ENCODE data around the gene NBDY.
"Not testable (repeated sequence)": the region's sequence is repeated elsewhere in the genome, so short reads cannot be mapped to it uniquely, and the experiment has no call there.

The NBDY gene

DNA sequence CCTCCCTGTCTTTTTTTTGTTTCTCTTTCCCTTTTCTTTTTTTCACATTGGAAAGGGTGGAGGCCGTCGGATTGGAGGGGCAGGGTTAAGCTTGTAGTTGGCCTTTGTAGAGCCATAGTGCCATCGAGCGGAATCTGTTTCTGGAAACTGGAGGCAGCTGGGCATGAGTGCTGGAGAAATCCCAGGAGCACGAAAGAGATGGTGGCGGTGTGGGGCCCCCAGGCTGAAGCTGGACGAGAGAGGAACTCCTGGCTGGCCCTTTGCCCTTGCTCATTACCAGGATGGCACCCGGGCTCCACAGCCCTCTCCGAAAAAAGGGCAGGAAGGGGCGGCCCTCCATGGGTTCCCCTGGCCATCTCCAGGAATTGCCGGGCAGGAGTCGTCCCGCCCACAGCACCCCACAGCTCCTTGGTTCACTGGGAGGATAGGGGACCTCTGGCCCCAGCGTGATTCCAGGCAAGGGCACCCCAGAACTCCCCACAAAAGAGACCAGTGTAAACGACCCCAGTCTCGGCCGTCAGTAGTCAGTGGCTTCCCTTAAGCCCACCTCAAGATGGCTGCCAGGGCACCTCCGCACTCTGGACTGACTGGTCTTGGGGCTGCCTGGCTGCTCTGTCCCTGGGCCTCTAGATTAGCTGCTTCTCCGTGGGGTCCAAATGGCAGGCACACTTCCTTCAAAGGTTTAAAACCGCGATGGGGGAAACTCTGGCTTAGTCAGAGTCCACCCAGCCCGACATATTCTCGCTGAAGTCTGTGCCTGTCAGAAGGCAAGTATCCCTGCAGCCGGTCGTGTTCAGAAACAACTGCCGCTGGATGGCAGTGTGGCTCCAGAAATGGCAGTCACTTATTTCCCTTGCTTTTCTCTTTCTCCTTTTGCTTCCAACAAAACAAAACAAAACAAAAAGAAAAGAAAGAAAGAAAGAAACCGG lies 74.1 kb downstream of the NBDY start:
- DNase-seq: no peak

DNA sequence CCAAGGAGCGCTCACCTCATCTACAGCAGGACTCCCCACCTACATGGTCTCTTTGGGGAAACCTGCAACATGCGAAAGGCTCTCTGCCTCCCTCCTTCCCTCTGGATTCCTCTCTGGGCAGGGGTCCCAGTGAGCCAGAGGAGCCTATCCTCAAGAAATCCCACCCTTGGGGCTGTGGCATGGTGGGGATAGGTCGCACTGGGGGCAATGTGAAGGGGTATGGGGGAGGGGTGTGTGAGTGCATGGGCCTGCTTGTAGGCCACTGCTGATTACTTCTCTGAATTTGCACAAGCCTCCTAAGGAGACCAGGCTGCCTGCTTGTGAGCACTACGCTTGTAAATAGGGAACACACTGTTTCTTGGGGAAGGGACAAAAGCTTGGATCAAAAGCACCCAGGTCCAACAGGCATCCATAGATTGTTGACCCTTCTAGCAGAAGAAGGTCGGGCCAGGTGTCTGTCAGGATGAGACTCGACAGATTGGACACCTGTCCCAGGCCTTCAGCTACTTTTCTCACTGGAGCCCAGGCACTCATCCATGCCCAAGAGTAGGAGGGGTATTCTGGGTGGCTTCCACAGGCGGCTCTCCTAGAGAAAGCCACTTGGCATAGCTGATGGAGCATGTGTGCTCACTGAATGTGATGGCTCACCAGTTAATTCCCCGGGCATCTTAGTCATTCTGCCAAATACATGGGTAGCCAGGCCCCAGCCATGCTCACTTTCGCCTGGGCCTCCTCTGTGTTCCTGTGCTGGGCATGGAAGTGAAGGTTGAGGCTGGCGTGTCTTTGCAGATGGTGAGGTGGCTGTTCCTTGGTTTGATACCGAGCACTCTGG lies 75.0 kb downstream of the NBDY start:
- no peak for DNase-seq

- DNase-seq: no peak
These were observed 75.8 kb downstream of the NBDY start for GRCh38 chrX:56804867-56805266.

DNA sequence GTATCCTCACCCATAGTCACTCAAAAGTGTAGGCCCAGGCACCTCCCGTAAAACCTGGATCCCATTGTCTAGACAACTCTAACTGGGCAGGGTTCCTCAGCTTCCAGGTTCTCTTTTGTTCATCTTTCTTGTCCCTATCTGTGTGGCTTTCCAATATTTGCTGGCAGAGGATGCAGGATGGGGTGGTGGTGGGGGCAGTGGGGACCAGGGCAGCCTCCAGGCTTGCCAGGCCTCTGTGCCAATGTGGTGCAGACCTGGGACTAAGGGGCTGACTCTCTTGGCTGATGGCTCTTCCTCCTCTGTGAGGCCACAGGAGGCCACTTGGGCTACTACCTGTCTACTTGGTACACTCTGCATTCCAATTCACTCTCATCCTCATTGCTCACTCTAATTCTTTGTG lies 76.4 kb downstream of the NBDY start:
- no peak for DNase-seq

GRCh38 chrX:56806176-56806575 lies 77.1 kb downstream of the NBDY start:
- not testable (repeated sequence) for DNase-seq

- no peak for DNase-seq
These were observed 82.6 kb downstream of the NBDY start for GRCh38 chrX:56811599-56811998.

GRCh38 chrX:56812515-56813105 lies 83.6 kb downstream of the NBDY start:
- DNase-seq: no peak

DNA sequence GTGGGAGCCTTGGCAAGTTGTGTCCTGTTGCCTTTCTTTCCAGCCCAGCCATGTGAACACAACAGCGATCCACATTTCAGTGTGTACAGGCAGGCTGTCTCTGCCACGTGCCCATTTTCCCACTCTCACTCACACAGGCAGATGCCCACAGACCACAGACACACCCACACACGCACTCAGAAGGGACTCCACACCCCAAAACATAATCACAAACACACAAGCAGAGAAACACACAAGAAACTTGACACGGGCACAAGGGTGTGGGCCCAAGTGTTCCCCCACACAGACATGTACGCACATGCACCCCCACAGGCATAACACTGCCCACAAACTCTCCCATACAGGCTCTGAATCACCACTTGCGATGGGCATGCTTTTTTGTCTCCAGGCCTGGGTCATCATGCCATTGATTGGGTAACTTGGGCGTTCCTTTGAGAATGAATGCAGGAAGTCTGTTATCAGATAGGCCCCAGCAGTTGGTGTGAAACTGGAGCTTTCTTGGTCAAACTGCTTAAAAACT lies 84.3 kb downstream of the NBDY start:
- no peak for DNase-seq

- no peak for DNase-seq
These were observed 88.1 kb downstream of the NBDY start for GRCh38 chrX:56817179-56817578.

DNA sequence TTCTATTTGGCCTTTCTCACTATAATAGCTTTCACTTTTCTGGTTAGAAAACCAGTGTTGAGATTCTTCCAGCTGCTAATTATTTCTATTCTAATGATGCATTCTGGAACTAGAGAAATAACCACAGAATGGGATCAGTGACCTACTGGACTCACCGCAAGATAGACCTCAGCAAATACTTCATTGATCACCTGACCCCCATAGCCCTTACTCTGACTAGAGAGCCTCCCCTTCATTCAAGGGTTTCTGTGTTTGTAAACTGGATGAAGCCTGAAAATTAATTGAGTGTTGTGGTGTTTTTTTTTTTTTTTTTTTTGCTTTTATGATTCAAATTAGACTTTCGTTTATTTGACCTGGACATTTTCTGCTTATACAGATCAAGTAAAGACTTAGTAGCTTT lies 97.0 kb downstream of the NBDY start:
- no peak for DNase-seq

DNA sequence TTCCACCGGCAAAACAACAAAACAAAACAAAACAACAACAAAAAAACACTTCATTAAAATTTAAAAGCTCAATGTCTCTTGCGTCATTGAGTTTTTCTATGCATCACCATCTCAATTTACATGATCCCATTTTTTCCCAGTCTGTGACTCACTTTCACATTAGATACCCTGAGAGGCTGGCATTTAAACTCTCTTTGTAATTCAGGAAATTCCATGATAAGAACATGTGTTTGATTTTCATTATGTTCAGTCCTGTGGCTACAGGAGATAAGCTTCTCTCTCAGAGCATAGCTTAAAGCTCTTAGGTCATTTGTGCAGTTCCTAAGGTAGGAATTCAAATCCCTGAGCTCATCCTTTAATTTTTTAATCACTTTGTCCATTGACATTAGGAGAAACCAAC lies 104.6 kb downstream of the NBDY start:
- DNase-seq: no peak

GRCh38 chrX:56853436-56853835 lies 124.4 kb downstream of the NBDY start:
- DNase-seq: no peak

DNA sequence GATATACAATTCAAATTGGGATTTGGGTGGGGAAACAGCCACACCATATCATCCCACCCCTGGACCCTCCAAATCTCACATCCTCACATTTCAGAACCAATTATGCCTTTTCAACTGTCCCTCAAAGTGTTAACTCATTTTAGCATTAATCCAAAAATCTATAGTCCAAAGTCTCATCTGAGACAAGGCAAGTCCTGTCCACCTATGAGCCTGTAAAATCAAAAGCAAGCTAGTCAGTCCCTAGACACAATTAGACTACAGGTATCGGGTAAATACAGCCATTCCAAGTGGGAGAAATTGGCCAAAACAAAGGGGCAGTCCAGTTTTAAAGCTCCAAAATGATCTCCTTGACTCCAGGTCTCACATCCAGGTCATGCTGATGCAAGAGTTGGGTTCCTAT lies 128.0 kb downstream of the NBDY start:
- DNase-seq: no peak

GRCh38 chrX:56860888-56861287 lies 131.8 kb downstream of the NBDY start:
- no peak for DNase-seq
